Stimulated activated naive CD8-positive, alpha-beta T cell treated with anti-CD3 and anti-CD28 coated beads, Interleukin-15, Interleukin-2, amounts not matched to agents 100 U/mL and 50 U/mL, for 24 hours (primary cell): ENCODE data around the gene LRRC46.
A peak's percentile ranks its signal among the peaks of the same experiment; 100 is the strongest.

Source experiments
- ATAC-seq: fragments of 150-1000 bp; cut with Tn5 transposase; one replicate; pipeline ENCODE4 v1.10.0; 2021
- DNase-seq: peaks from one replicate; pipeline ENCODE4 v3.0.0; 2021

LRRC46 gene

GRCh38 chr17:47810200-47810821 is 21.2 kb upstream of the LRRC46 start:
- DNase-seq (no peak), ATAC-seq (peak; percentile 59)

GRCh38 chr17:47810901-47811635 is 20.4 kb upstream of the LRRC46 start:
- DNase-seq (no peak), ATAC-seq (no peak)

- no peak for DNase-seq
- ATAC-seq: no peak
These were observed 19.8 kb upstream of the LRRC46 start for GRCh38 chr17:47811709-47812108.

- ATAC-seq: no peak
- DNase-seq: no peak
These were observed 19.1 kb upstream of the LRRC46 start for GRCh38 chr17:47812146-47812920.

GRCh38 chr17:47813077-47813476 is 18.4 kb upstream of the LRRC46 start:
- ATAC-seq (no peak), DNase-seq (no peak)

- ATAC-seq (no peak), DNase-seq (no peak)
These were observed 17.9 kb upstream of the LRRC46 start for GRCh38 chr17:47813512-47814031.

GRCh38 chr17:47815106-47815918 is 16.2 kb upstream of the LRRC46 start:
- ATAC-seq: no peak

GRCh38 chr17:47816111-47816735 is 15.2 kb upstream of the LRRC46 start:
- DNase-seq: no peak
- no peak for ATAC-seq

More at GRCh38 chr17:47815106-47815918, 16.2 kb upstream of the LRRC46 start:
- no peak for DNase-seq

GRCh38 chr17:47816947-47817346 is 14.5 kb upstream of the LRRC46 start:
- no peak for ATAC-seq

GRCh38 chr17:47818002-47818695 is 13.3 kb upstream of the LRRC46 start:
- DNase-seq (no peak), ATAC-seq (no peak)

More at GRCh38 chr17:47816947-47817346, 14.5 kb upstream of the LRRC46 start:
- no peak for DNase-seq

- no peak for ATAC-seq
- no peak for DNase-seq
These were observed 12.0 kb upstream of the LRRC46 start for GRCh38 chr17:47819475-47819874.

- no peak for ATAC-seq
- DNase-seq: no peak
These were observed 11.3 kb upstream of the LRRC46 start for GRCh38 chr17:47820033-47820789.

- no peak for ATAC-seq
- no peak for DNase-seq
These were observed 10.4 kb upstream of the LRRC46 start for GRCh38 chr17:47821031-47821423.

GRCh38 chr17:47821424-47822391 is 9.8 kb upstream of the LRRC46 start, which contains the start of gene OSBPL7:
TSS of gene OSBPL7 (minus strand) at chr17:47821794. CDS start at chr17:47820278, 1,516 bp downstream.
- DNase-seq: peak; percentile 80
- peak; percentile 96 for ATAC-seq

GRCh38 chr17:47822785-47823184 is 8.7 kb upstream of the LRRC46 start:
- ATAC-seq: no peak
- DNase-seq: no peak

GRCh38 chr17:47823519-47823918 is 8.0 kb upstream of the LRRC46 start:
- no peak for DNase-seq
- no peak for ATAC-seq

- DNase-seq (no peak), ATAC-seq (peak; percentile 10)
These were observed 1.6 kb upstream of the LRRC46 start for GRCh38 chr17:47829870-47830269.

GRCh38 chr17:47830396-47831002 is 971 bp upstream of the LRRC46 start:
- no peak for ATAC-seq

More at GRCh38 chr17:47830396-47831002, 971 bp upstream of the LRRC46 start:
- no peak for DNase-seq
